HG03342 (cell line): Measurements from ENCODE around the gene USP46.

Source experiments
- ATAC-seq: cut with Tn5 transposase; IDR thresholded peaks from one replicate; pipeline ENCODE4 v1.9.1; 2021; ENCODE audit warnings: mild to moderate bottlenecking, moderate library complexity; ENCODE audit not compliant: unreplicated experiment

USP46 gene

GRCh38 chr4:52576961-52577623, 82.0 kb downstream of the USP46 start:
- no peak for ATAC-seq

- no peak for ATAC-seq
These were observed 82.8 kb downstream of the USP46 start for GRCh38 chr4:52576326-52576725.

GRCh38 chr4:52575406-52575805, 83.7 kb downstream of the USP46 start:
- ATAC-seq, result no peak

GRCh38 chr4:52574036-52574435, 85.1 kb downstream of the USP46 start:
- ATAC-seq, result no peak

- no peak for ATAC-seq
These were observed 85.5 kb downstream of the USP46 start for GRCh38 chr4:52573551-52573950.

- no peak for ATAC-seq
These were observed 86.1 kb downstream of the USP46 start for GRCh38 chr4:52572936-52573485.

GRCh38 chr4:52568351-52568750, 90.8 kb downstream of the USP46 start:
- no peak for ATAC-seq

- ATAC-seq, result no peak
These were observed 92.7 kb downstream of the USP46 start for GRCh38 chr4:52566136-52567031.

- ATAC-seq, result no peak
These were observed 98.2 kb downstream of the USP46 start for GRCh38 chr4:52560844-52561280.

GRCh38 chr4:52555356-52555716, 103.8 kb downstream of the USP46 start:
- ATAC-seq, result no peak

- no peak for ATAC-seq
These were observed 104.3 kb downstream of the USP46 start for GRCh38 chr4:52554612-52555355.

- no peak for ATAC-seq
These were observed 106.3 kb downstream of the USP46 start for GRCh38 chr4:52552778-52553177.

GRCh38 chr4:52551487-52551886, 107.6 kb downstream of the USP46 start:
- ATAC-seq, result no peak

GRCh38 chr4:52550186-52550585, 108.9 kb downstream of the USP46 start:
- ATAC-seq, result no peak

GRCh38 chr4:52548818-52549570, 110.1 kb downstream of the USP46 start:
- no peak for ATAC-seq

- no peak for ATAC-seq
These were observed 112.7 kb downstream of the USP46 start for GRCh38 chr4:52546449-52546848.

- peak; percentile 80 for ATAC-seq
These were observed 113.7 kb downstream of the USP46 start for GRCh38 chr4:52545099-52546069.
